Kidney epithelial cell (primary cell): ENCODE measurements around the gene NCF2. TPM values are rescaled to one million over a fixed set of nuclear protein-coding genes. Genes with fewer than 3 reads are reported as not detected.

Experiments used
- DNase-seq: peaks from one replicate; pipeline ENCODE4 v3.0.0-alpha.2; 2010; ENCODE audit warnings: low read depth
- H3K27me3 ChIP-seq: 2 replicates; pipeline ENCODE4 v1.6.0; 2011; ENCODE audit warnings: low read length; ENCODE audit not compliant: control insufficient read depth, insufficient read depth
- H3K36me3 ChIP-seq: 2 replicates; pipeline ENCODE4 v1.5.1; 2011; ENCODE audit warnings: low read length; ENCODE audit not compliant: control insufficient read depth, insufficient read depth
- H3K4me3 ChIP-seq: 2 replicates; pipeline ENCODE4 v1.5.1; 2011; ENCODE audit warnings: low read depth, mild to moderate bottlenecking, control low read depth, low read length
- total RNA-seq: library from RNA; depleted of rRNA; stranded (reverse); fragments of >200 nt; gene quantifications from 2 replicates; pipeline ENCODE4 v1.2.3, GENCODE V29; 2015
- TF ChIP-seq, protein P1 (sequence below): IDR thresholded peaks from 2 replicates; pipeline ENCODE4 v1.5.1; 2011; ENCODE audit warnings: mild to moderate bottlenecking, moderate library complexity, low read length, control low read depth, inconsistent platforms; ENCODE audit not compliant: insufficient read depth, poor library complexity, severe bottlenecking

Gene NCF2
- total RNA-seq, 1 donor from 2014 or later, result 62.5 TPM

DNA sequence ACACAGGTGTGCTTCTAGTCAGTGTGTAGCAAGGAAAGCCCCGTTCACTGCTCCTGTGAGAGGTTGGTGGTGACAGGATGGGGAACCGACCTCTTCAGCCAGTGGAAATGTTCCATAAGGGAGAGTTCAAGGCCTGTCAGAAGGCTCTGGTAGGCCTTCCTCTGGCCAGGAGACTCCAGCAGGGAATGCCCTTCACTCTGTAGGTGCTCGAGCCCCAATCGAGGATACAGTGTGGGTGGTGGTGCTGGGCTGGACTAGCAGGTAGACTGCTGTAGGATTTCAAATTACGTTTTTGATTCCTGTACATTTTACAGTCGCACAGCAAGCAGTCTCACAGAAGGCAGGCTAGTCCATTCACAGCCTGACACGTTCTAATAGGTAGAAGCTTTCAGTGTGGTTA lies 37.8 kb downstream of the NCF2 start:
- DNase-seq, result no peak
- TF ChIP-seq, protein P1, sequence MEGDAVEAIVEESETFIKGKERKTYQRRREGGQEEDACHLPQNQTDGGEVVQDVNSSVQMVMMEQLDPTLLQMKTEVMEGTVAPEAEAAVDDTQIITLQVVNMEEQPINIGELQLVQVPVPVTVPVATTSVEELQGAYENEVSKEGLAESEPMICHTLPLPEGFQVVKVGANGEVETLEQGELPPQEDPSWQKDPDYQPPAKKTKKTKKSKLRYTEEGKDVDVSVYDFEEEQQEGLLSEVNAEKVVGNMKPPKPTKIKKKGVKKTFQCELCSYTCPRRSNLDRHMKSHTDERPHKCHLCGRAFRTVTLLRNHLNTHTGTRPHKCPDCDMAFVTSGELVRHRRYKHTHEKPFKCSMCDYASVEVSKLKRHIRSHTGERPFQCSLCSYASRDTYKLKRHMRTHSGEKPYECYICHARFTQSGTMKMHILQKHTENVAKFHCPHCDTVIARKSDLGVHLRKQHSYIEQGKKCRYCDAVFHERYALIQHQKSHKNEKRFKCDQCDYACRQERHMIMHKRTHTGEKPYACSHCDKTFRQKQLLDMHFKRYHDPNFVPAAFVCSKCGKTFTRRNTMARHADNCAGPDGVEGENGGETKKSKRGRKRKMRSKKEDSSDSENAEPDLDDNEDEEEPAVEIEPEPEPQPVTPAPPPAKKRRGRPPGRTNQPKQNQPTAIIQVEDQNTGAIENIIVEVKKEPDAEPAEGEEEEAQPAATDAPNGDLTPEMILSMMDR, result no peak
- H3K4me3 ChIP-seq, result no peak overlapping the region
- H3K27me3 ChIP-seq, result no peaks in the 10 kb centered on the region
- peaks cover 4% of the 10 kb centered on the region for H3K36me3 ChIP-seq

DNA sequence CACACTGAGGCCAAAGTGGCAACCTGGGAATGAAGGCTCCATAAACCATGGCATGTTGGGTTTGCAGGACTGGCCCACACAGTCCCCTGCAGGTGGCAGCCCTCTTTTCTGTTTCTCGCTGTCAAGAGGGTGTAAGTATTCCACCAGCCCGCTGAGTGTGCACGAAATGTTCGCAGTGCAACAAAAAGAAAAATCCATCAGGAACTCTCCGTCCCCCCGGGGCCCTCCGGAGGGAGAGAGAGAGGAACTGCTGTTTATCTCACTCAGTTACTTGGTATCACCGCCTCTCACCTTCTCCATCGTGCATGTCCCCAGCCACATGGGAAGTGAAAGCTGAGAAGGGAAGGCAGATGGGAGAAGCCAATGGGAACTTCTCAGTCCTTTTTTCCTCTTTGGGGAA lies 38.3 kb downstream of the NCF2 start:
- TF ChIP-seq, protein P1, result no peak
- H3K4me3 ChIP-seq, result no peak overlapping the region
- no peaks in the 10 kb centered on the region for H3K27me3 ChIP-seq
- peaks cover 4% of the 10 kb centered on the region for H3K36me3 ChIP-seq
- DNase-seq, result no peak

DNA sequence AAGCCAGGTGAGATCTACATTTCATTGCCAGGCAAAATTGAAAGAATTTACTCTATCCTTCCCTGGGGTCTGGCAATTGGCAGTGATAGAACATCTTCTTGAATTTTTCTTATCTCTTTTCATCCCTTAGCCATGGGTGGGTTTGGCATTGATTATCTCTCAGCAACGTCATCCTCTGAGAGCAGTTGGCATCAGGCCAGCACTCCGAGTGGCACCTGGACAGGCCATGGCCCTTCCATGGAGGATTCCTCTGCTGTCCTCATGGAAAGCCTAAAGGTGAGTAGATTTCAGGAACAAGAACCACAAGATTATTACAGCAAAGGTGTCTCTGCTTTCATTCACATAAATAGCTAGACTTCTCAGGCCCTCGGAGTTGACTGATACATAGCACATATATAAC lies 39.3 kb downstream of the NCF2 start:
- TF ChIP-seq, protein P1, result no peak
- peaks cover 4% of the 10 kb centered on the region for H3K36me3 ChIP-seq

DNA sequence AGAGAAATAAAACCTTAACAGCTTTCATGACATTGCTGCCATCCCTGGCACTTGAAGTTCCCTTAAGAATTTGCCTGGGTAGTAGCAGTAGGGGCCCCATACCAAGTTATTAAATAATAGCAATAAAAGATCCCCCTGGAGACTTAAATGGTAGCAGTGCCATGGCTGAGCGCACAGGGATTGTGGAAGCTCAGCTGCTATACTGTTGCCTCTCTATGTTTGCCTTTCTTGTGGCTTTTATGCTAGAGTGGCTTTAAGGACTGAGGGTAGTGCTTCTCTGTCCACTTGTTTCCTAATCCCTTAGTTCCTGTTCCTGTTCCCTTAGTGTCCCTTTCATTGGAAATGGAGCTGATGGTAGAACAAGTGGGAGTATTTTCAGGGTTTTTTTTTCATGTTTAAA lies 42.1 kb downstream of the NCF2 start:
- DNase-seq, result peak; percentile 19
- peaks cover 4% of the 10 kb centered on the region for H3K36me3 ChIP-seq

More for the DNA sequence above, 39.3 kb downstream of the NCF2 start:
- Histone ChIP-seq H3K4me3 (no peak overlapping the region), H3K27me3 (no peaks in the 10 kb centered on the region)
- no peak for DNase-seq

DNA sequence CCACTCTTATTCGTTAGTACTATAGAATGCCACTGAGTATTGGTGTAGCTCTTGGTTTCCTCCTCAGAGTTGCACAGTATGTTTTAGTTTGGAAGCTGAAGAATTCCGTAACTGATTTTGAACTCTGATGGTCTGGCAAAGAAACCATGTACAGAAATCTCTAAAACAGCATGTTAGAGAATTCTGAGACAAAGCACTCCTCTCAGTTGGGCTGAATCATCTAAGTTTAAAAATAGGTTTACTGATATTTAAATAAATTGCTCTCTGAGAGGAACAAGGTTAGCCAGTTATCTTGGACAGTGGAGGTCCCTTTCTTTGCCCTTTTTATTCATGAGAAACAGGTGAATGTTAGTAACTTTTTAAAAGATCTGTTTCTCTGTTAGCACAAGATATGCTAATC lies 43.8 kb downstream of the NCF2 start:
- H3K4me3 ChIP-seq, result no peak overlapping the region
- DNase-seq, result no peak
- H3K36me3 ChIP-seq, result no peaks in the 10 kb centered on the region
- H3K27me3 ChIP-seq, result no peaks in the 10 kb centered on the region
- TF ChIP-seq, protein P1, result no peak

More for the DNA sequence above, 42.1 kb downstream of the NCF2 start:
- Histone ChIP-seq H3K4me3 (no peak overlapping the region), H3K27me3 (no peaks in the 10 kb centered on the region)
- TF ChIP-seq, protein P1, result no peak

DNA sequence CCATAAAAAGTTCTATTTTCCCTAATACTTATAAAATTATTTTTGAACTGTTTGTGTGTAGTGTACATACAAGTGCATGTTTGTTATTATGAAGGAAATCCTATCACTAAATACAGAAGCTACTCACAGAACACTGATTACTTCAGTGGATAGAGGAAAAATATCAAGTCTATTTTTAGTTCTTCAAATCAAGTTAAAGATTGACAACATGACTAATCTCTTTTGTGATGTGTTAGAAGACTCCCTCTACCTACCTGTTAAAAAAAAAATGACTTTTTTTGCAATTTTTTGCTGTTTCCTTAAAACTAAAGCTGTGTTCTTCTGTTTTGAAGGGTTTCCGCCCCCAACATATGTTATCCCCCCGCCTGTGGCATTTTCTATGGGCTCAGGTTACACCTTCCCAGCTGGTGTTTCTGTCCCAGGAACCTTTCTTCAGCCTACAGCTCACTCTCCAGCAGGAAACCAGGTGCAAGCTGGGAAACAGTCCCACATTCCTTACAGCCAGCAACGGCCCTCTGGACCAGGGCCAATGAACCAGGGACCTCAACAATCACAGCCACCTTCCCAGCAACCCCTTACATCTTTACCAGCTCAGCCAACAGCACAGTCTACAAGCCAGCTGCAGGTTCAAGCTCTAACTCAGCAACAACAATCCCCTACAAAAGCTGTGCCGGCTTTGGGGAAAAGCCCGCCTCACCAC lies 45.5 kb downstream of the NCF2 start:
- H3K4me3 ChIP-seq, result no peak overlapping the region
- peak; percentile 65 for DNase-seq
- H3K27me3 ChIP-seq, result no peaks in the 10 kb centered on the region
- no peaks in the 10 kb centered on the region for H3K36me3 ChIP-seq
- TF ChIP-seq, protein P1, result no peak
